Measurements from ENCODE around the gene NOS3. TPM values are rescaled to one million over a fixed set of nuclear protein-coding genes. Genes with fewer than 3 reads are reported as not detected.

NOS3 gene
- total RNA-seq, 4 donors from 2014 or later = 5.2 to 8.1 (median 6.3) TPM

- no peak overlapping the region for H3K4me3 ChIP-seq (replicated peaks in 1 of 3)
- no peak overlapping the region for H3K27ac ChIP-seq
- H3K27me3 ChIP-seq = no peaks in the 10 kb centered on the region
- intact Hi-C loops (cut with DNase I) = no loop called here
- no peaks in the 10 kb centered on the region for H3K4me1 ChIP-seq
- H3K9me3 ChIP-seq = no peaks in the 10 kb centered on the region
- no peak for DNase-seq
- TF ChIP-seq POLR2A (IDR thresholded peaks at IDR 0.05) (no peak), CTCF (IDR thresholded peaks at IDR 0.05) (no peak)
- WGBS, 2 donors = 82 to 96% methylated on average over 7 to 9 of the region's 12 CpGs
- H3K36me3 ChIP-seq = no peaks in the 10 kb centered on the region
Measured at GRCh38 chr7:150999001-150999400, 8.2 kb downstream of the NOS3 start.

DNA sequence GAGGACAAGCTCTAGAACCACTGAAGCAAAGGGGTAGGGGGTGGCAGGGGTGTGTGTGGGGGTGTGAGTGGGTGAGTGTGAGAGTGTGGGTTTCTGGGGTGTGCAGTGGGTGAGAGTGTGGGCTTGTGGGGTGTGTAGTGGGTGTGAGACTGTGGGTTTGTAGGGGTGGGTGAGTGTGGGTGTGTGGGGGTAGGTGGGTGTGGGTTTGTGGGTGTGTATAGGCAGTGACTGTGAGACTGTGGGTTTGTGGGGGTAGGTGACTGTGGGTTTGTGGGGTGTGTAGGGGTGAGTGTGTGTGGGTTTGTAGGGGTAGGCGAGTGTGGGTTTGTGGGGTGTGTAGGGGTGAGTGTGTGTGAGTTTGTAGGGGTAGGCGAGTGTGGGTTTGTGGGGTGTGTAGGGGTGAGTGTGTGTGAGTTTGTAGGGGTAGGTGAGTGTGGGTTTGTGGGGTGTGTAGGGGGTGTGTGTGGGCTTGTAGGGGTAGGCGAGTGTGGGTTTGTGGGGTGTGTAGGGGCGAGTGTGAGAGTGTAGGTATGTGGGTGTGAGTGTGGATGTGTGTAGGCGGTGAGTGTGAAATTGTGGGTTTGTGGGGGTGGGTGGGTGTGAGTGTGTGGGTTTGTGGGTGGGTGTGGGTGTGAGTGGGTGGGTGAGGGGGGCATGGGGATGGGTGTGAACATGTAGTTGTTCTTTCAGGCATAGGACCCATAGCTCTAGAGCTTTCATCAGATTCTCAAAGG lies 8.8 kb downstream of the NOS3 start:
- no peak overlapping the region for H3K4me3 ChIP-seq (replicated peaks in 1 of 3)
- DNase-seq = no peak
- 89 to 93% methylated on average over 5 of the region's 5 CpGs for WGBS, 2 donors
- no peak overlapping the region for H3K27ac ChIP-seq
- H3K27me3 ChIP-seq = no peaks in the 10 kb centered on the region
- no peaks in the 10 kb centered on the region for H3K4me1 ChIP-seq
- H3K36me3 ChIP-seq = no peaks in the 10 kb centered on the region
- H3K9me3 ChIP-seq = no peaks in the 10 kb centered on the region
- intact Hi-C loops (cut with DNase I) = no loop called here
- no peak for TF ChIP-seq POLR2A (IDR thresholded peaks at IDR 0.05)
- TF ChIP-seq CTCF (IDR thresholded peaks at IDR 0.05) = no peak

DNA sequence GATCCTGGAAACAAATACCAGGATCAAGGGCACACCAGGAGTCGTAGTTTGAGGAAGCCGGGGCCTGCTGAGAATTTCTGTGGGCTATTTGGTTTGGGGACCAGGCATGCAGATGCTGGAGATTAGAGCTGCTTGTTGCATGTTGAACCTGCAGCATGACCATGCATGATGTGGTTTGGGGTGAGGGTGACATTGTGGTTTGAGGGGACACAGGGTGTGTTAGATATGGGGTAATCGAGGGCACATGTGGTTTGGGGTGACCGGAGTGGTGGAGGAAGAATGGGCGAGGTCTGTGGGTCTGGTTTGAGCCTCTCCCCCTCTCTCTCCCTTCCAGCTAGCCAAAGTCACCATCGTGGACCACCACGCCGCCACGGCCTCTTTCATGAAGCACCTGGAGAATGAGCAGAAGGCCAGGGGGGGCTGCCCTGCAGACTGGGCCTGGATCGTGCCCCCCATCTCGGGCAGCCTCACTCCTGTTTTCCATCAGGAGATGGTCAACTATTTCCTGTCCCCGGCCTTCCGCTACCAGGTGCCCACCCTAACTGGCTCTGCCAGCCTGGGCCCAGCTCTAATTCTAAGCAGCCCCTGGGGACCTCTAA lies 10.2 kb downstream of the NOS3 start:
- no peak for DNase-seq
- Histone ChIP-seq H3K27me3 (no peaks in the 10 kb centered on the region), H3K4me1 (no peaks in the 10 kb centered on the region), H3K36me3 (no peaks in the 10 kb centered on the region), H3K9me3 (no peaks in the 10 kb centered on the region), H3K27ac (no peak overlapping the region), H3K4me3 (replicated peaks in 1 of 3) (no peak overlapping the region)
- TF ChIP-seq POLR2A (IDR thresholded peaks at IDR 0.05) (no peak), CTCF (IDR thresholded peaks at IDR 0.05) (no peak)
- intact Hi-C loops (cut with DNase I) = no loop called here
- WGBS, 2 donors = 86 to 91% methylated on average over 13 of the region's 13 CpGs

GRCh38 chr7:151001546-151001945 lies 10.7 kb downstream of the NOS3 start:
- no peaks in the 10 kb centered on the region for H3K36me3 ChIP-seq
- 96 to 97% methylated on average over 8 to 16 of the region's 16 CpGs for WGBS, 2 donors

More at GRCh38 chr7:151001546-151001945, 10.7 kb downstream of the NOS3 start:
- H3K9me3 ChIP-seq = no peaks in the 10 kb centered on the region
- H3K27me3 ChIP-seq = no peaks in the 10 kb centered on the region
- intact Hi-C loops (cut with DNase I) = no loop called here
- no peak overlapping the region for H3K27ac ChIP-seq
- no peak overlapping the region for H3K4me3 ChIP-seq (replicated peaks in 1 of 3)
- TF ChIP-seq POLR2A (IDR thresholded peaks at IDR 0.05) = no peak
- no peak for TF ChIP-seq CTCF (IDR thresholded peaks at IDR 0.05)
- DNase-seq = no peak
- no peaks in the 10 kb centered on the region for H3K4me1 ChIP-seq

All from thyroid gland (tissue), 4 donors.